ENCODE results near the gene WDR5.

WDR5 gene

GRCh38 chr9:134175291-134175807 lies 39.5 kb downstream of the WDR5 start:
- DNase-seq: no peak

DNA sequence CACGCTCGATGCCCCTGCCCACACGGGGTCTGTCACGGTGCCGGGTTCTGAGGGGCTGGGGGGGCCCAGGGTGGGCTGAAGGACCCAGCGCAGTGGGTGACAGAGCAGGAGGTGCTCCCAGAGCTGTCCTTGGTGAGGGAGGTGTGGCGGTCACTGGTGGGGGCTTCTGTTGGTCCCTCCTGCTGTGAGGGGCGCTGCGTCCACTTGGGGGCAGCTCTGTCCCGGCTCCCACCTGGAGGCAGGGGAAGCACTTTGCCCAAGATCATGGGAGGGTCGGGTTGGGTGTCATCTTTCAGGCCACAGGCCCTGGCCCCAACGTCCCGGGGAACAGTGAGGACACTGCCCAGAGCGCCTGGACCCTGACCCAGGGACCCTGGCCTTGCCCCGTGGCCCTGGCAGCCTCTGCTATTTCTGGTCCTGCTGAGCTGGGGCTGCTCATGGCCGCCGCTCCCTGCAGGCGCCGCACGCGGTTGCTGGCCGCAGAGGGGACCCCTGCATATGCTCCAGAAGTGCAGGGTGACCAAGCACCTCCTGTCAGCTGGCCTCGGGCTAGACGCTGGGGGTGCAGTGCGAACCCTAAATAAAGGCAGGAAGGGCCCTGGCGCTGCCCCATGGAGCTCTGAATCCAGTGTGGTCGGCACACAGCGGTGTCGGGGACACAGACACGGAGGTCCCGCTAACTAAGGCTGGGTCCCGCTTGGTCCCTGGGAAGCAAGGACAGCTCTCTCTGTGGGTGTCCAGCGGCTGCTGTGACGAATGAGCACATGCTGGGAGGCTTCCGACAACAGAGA lies 40.1 kb downstream of the WDR5 start:
- DNase-seq: no peak

DNA sequence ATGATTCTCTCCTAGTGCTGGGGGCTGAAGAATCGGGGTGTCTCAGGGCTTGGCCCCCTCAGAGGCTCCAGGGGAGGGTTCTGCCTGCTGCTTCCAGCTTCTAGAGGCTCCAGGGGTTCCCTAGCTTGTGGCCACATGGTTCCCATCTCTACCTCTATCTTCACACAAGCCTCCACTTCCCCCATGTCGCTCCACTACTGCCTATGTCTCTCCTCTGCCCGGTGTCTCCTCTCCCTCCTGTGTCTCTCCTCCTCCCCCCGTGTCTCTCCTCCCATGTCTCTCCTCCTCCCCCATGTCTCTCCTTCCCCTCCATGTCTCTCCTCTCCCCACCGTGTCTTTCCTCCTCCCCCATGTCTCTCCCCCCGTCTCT lies 40.7 kb downstream of the WDR5 start:
- DNase-seq: no peak

- no peak for DNase-seq
Measured at GRCh38 chr9:134177186-134177585, 41.3 kb downstream of the WDR5 start.

- no peak for DNase-seq
Measured at GRCh38 chr9:134177624-134178393, 41.9 kb downstream of the WDR5 start.

DNA sequence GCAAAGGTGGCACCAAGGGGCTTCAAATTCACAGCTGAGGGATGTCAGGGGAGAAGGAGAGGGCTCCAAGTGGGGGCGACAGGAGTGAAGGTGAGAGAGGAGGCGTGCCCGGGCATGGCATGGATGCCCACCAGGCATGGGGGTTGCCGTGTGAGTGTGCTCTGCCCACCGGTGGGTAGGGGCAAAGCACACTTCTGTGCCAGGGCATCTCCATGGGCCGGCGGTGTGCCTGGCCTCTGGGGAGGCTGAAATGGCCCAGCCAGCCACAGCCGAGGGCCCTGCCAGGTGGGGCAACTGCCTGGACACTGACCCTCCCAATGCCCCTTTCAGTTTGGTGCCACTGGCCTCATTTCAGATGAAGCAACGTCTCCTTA lies 42.5 kb downstream of the WDR5 start:
- DNase-seq: no peak

- no peak for DNase-seq
Measured at GRCh38 chr9:134178768-134179551, 43.1 kb downstream of the WDR5 start.

DNA sequence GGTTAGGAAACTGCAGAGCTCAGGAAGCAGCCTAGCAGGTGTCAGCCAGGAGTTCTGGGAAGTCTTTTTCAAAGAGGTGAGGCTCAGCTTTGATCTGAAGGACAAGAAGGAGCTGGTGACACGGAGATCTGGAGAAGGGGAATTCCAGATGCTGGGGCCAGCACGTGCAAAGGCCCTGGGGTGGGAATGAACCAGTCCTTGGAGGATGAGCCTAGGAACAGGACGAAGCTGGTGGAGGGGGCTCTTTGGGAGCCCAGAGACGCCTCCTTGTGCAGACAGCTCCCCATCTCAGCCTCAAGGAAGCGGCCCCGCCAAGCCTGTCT lies 43.7 kb downstream of the WDR5 start:
- no peak for DNase-seq

DNA sequence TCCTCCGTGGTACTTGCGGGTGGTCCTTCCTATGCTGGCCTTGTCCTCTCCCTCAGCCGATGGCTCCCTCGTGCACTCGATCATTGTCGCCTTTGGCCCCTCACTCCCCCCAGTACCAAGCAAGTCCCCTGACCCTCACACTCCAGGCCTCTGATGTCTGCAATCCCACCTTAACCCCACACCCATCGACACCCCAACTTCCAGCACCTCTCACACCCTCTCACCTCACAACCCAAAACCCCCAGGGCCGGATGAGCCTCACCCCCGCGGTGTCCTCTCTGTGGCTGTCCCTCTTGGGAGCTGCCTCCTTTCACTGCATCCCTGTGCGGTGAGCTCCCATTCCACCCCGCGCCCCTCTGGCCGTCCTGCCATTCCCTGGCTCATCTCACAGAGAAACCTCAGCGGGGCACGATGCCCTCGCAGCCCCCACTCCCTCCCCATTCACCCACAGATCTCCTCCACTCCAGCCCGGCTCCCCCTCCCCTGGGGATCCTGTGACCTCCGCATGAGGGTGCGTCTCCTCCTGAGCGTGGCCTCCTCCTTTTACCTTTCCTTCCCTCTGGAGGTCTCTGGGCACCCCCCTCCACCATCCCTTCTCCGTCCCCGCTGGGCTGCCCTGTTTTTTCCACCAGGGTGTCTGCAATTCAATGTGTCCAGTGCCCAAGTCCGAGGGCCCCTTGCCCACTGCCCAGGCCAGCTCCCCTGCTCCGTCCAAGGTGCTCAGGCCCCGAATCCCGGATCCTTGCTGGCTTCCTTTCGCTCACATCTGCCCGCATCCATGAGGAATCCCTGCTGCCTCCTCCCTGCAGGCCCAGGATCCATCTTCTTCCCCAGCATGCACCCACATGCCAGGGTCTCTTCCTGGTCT lies 44.3 kb downstream of the WDR5 start:
- DNase-seq: no peak

GRCh38 chr9:134180786-134181647 lies 45.1 kb downstream of the WDR5 start:
- DNase-seq: no peak

DNA sequence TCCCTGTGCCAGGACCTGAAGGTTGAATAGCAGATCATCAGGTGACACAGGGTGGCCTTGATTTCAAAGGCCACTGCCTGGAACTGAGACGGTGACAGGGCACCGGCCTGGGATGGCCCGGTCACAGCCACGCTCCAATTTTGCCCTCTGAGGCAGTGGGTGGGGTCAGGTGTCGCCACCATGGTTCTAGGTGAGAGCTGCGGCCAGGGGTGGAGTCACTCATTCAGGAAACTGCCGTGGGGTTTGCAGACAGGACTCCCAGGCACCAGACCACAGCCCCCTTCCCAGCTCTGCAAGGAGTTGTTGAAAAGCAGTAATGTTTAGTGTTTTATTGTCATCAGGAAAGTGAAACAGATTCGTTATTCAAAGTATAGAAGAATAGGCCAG lies 45.8 kb downstream of the WDR5 start:
- no peak for DNase-seq

DNA sequence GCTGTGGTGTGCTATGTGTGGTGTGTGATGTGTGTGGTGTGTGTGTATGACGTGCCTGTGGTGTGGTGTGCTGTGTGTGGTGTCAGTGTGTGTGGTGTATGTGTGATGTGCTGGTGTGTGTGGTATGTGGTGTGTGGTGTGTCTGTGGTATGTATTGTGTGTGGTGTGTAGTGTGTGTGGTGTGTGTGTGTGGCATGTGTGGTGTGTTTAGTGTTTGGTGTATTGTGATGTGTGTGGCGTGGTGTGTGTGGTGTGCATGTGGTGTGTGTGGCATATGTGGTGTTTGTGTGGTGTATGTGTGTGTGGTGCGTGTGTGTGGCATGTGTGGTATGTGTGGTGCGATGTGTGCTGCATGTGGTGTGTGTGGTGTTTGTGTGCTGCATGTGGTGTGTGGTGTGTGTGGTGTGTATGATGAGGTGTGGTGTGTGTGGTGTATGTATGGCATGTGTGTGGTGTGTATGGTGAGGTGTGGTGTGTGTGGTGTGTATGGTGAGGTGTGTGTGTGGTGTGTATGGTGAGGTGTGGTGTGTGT lies 46.7 kb downstream of the WDR5 start:
- no peak for DNase-seq

- no peak for DNase-seq
Measured at GRCh38 chr9:134185536-134186011, 49.7 kb downstream of the WDR5 start.

- DNase-seq: no peak
Measured at GRCh38 chr9:134186471-134187109, 50.7 kb downstream of the WDR5 start.

DNA sequence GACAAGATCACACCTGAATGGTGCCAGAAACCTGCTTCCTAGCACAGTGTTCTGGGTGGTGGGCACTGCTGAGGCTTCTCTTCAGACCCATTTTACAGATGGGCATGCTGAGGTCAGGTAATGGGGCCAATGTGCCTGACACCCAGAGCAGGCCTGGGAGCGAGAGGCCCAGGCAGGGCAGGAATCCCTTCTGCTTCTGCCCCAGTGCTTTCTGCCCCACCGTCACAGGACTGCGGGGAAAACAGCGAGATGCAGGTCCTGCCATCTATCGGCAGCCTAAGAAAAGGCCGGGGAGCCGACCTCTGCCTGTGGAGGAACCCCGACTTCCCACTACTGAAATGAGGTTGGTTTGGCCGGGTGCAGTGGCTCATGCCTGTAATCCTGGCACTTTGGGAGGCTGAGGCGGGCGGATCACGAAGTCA lies 51.2 kb downstream of the WDR5 start:
- no peak for DNase-seq

GRCh38 chr9:134187891-134188385 lies 52.1 kb downstream of the WDR5 start:
- DNase-seq: no peak

GRCh38 chr9:134188386-134189144 lies 52.7 kb downstream of the WDR5 start:
- no peak for DNase-seq

GRCh38 chr9:134189145-134189469 lies 53.2 kb downstream of the WDR5 start:
- no peak for DNase-seq

DNA sequence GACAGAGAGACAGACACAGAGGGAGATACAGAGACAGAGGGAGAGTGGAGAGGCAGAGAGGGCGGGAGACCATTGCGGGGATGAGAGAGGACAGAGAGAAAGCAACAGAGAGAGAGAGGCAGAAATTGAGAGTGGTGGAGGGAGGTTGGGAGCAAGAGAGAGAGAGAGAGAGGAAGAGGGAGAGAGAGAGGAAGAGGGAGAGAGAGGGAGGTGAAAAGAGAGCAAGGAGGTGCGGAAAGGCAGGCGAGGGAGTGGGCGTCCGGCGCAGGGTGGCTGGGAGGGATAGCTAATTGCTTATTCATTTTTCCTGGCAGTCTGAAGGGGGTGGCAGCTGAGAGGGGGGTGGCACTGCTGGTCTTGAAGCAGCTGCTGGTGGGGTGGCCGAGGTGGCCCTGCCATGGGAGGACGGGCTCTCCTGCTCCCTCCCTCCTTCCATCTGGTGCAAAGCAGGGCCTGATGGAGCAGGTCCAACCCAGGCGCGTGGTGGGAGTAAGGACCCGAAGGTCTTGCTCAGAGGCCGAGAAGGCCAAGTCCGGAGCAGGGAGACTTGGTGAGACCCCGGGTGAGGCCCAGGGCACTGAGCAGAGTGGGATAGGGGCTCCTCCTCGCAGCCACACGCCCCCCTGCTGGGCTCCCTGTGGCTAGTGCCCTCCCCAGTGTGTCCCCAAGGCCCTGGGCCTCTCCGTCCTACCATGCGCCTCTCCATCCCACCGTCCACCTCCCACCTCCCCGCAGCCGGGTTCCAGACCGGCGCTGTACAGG lies 53.8 kb downstream of the WDR5 start:
- no peak for DNase-seq
